Smooth muscle cell (in vitro differentiated cells): ENCODE data around the gene MAPT. TPM values are rescaled to one million over a fixed set of nuclear protein-coding genes. Genes with fewer than 3 reads are reported as not detected.

Experiments
- DNase-seq: peaks from one replicate; lab custom pipeline; 2025; ENCODE audit not compliant: unreplicated experiment; lab: John Stamatoyannopoulos, UW
- H2AFZ ChIP-seq: fragments of 200-600 bp; sonication (generic); 2 replicates; pipeline ENCODE4 v1.6.0; 2016; ENCODE audit warnings: antibody characterized with exemption, low read depth, mild to moderate bottlenecking
- H3F3A ChIP-seq: fragments of 200-600 bp; sonication (generic); 2 replicates; pipeline ENCODE4 v1.6.0; 2017; ENCODE audit warnings: antibody characterized with exemption, low read depth
- H3K27ac ChIP-seq: fragments of 200-600 bp; sonication (generic); 2 replicates; pipeline ENCODE4 v1.5.1; 2016; ENCODE audit warnings: low read depth, mild to moderate bottlenecking
- H3K27me3 ChIP-seq: fragments of 200-600 bp; sonication (generic); 2 replicates; pipeline ENCODE4 v1.6.1; 2016; ENCODE audit warnings: low read depth, mild to moderate bottlenecking
- H3K36me3 ChIP-seq: fragments of 200-600 bp; sonication (generic); 2 replicates; pipeline ENCODE4 v1.5.1; 2016; ENCODE audit warnings: low read depth
- H3K4me1 ChIP-seq: fragments of 200-600 bp; sonication (generic); 2 replicates; pipeline ENCODE4 v1.5.1; 2016; ENCODE audit warnings: low read depth
- H3K4me2 ChIP-seq: fragments of 200-600 bp; sonication (generic); 2 replicates; pipeline ENCODE4 v1.6.0; 2016; ENCODE audit warnings: mild to moderate bottlenecking
- H3K4me3 ChIP-seq: fragments of 200-600 bp; sonication (generic); 2 replicates; pipeline ENCODE4 v1.5.1; 2016; ENCODE audit warnings: mild to moderate bottlenecking
- H3K79me2 ChIP-seq: fragments of 200-600 bp; sonication (generic); 2 replicates; pipeline ENCODE4 v1.6.0; 2016; ENCODE audit warnings: low read depth, mild to moderate bottlenecking
- H3K9ac ChIP-seq: fragments of 200-600 bp; sonication (generic); 2 replicates; pipeline ENCODE4 v1.6.0; 2016; ENCODE audit warnings: low read depth
- H3K9me3 ChIP-seq: fragments of 200-600 bp; sonication (generic); replicated peaks from 2 replicates; pipeline ENCODE4 v1.5.1; 2016; ENCODE audit warnings: low read depth
- H4K20me1 ChIP-seq: fragments of 200-600 bp; sonication (generic); 2 replicates; pipeline ENCODE4 v1.6.0; 2016; ENCODE audit warnings: low read depth
- CTCF ChIP-seq: fragments of 200-600 bp; sonication (generic); IDR thresholded peaks from 2 replicates; pipeline ENCODE4 v1.5.1; 2017; ENCODE audit warnings: borderline replicate concordance, mild to moderate bottlenecking, antibody characterized with exemption; ENCODE audit not compliant: insufficient read depth, poor library complexity, severe bottlenecking
- WGBS: methylation state at CpG from one replicate; pipeline ENCODE4 v1.1.7; 2016; ENCODE audit warnings: low lambda C conversion rate; 5-methylcytosine and 5-hydroxymethylcytosine counted together
- polyA plus RNA-seq: library from polyadenylated mRNA; unstranded; fragments of >200 nt; fragmentation: Nextera tagmentation; extraction: Ambion mirVana; gene quantifications from 2 replicates; pipeline ENCODE4 v1.2.1, GENCODE V29; 2016
- total RNA-seq: library from RNA; depleted of rRNA; stranded (reverse); fragments of >200 nt; gene quantifications from 2 replicates; pipeline ENCODE4 v1.2.3, GENCODE V29; 2014

Gene MAPT
- total and polyA plus RNA-seq, 2 experiments from 2014 or later, result 0.49 to 1.7 TPM

GRCh38 chr17:45852535-45853297, 41.6 kb upstream of the MAPT start:
- Histone ChIP-seq H3K27ac (no peak overlapping the region), H3K79me2 (no peaks in the 10 kb centered on the region), H3K36me3 (no peaks in the 10 kb centered on the region), H3K27me3 (peaks cover 7% of the 10 kb centered on the region), H4K20me1 (no peaks in the 10 kb centered on the region), H3K9me3 (no peaks in the 10 kb centered on the region), H3K4me2 (no peak overlapping the region), H3K9ac (no peak overlapping the region), H3K4me3 (no peak overlapping the region), H2AFZ (no peak overlapping the region), H3K4me1 (no peaks in the 10 kb centered on the region), H3F3A (no peaks in the 10 kb centered on the region)
- 29% methylated on average over 12 of the region's 12 CpGs for WGBS
- TF ChIP-seq CTCF, result peak; percentile 94
- DNase-seq, result peak; percentile 13

GRCh38 chr17:45854209-45854608, 40.1 kb upstream of the MAPT start:
- H3K9ac ChIP-seq, result no peak overlapping the region

GRCh38 chr17:45855691-45856336, 38.5 kb upstream of the MAPT start:
- no peaks in the 10 kb centered on the region for H3K9me3 ChIP-seq
- H3K4me1 ChIP-seq, result no peaks in the 10 kb centered on the region
- no peak for DNase-seq
- H3K4me3 ChIP-seq, result no peak overlapping the region
- H3K79me2 ChIP-seq, result no peaks in the 10 kb centered on the region
- no peak for TF ChIP-seq CTCF
- no peaks in the 10 kb centered on the region for H3F3A ChIP-seq
- no peaks in the 10 kb centered on the region for H3K36me3 ChIP-seq
- H3K27me3 ChIP-seq, result peaks cover 7% of the 10 kb centered on the region
- H2AFZ ChIP-seq, result no peak overlapping the region
- H3K9ac ChIP-seq, result no peak overlapping the region
- H3K4me2 ChIP-seq, result no peak overlapping the region
- H3K27ac ChIP-seq, result no peak overlapping the region
- WGBS, result 62% methylated on average over 2 of the region's 2 CpGs
- H4K20me1 ChIP-seq, result no peaks in the 10 kb centered on the region

More at GRCh38 chr17:45854209-45854608, 40.1 kb upstream of the MAPT start:
- H3K4me3 ChIP-seq, result no peak overlapping the region
- H4K20me1 ChIP-seq, result no peaks in the 10 kb centered on the region
- WGBS, result 87% methylated on average over 9 of the region's 9 CpGs
- peaks cover 7% of the 10 kb centered on the region for H3K27me3 ChIP-seq
- no peak overlapping the region for H3K4me2 ChIP-seq
- no peak for TF ChIP-seq CTCF
- H3F3A ChIP-seq, result no peaks in the 10 kb centered on the region
- H3K27ac ChIP-seq, result no peak overlapping the region
- no peaks in the 10 kb centered on the region for H3K9me3 ChIP-seq
- no peaks in the 10 kb centered on the region for H3K4me1 ChIP-seq
- no peak for DNase-seq
- H2AFZ ChIP-seq, result no peak overlapping the region
- H3K79me2 ChIP-seq, result no peaks in the 10 kb centered on the region
- H3K36me3 ChIP-seq, result no peaks in the 10 kb centered on the region
